K562 (cell line): ENCODE data around the gene MRPL54. TPM values are rescaled to one million over a fixed set of nuclear protein-coding genes. Genes with fewer than 3 reads are reported as not detected.

Source experiments
- ATAC-seq: fragments of 200-7000 bp; cut with Tn5 transposase; 3 replicates; pipeline ENCODE4 v1.9.1; 2020; ENCODE audit warnings: moderate library complexity
- BruUV-seq: library from RNA; stranded (reverse); fragments of 400-500 nt; replicated peaks from 2 replicates; lab custom pipeline; 2021; lab: Mats Ljungman, UMichigan
- CTCF ChIA-PET: fragments of 300-600 bp; formaldehyde crosslinking; extraction: SDS; loops from one replicate; lab custom pipeline; 2021; ENCODE audit warnings: low intra/inter-chr PET ratio; lab: Yijun Ruan, JAX
- POLR2A ChIA-PET: fragments of 300-600, 350-650 bp; sonication (Branson Sonifier 250); formaldehyde crosslinking; extraction: SDS; loops from one replicate; lab custom pipeline; 2021; ENCODE audit warnings: antibody characterized with exemption, inconsistent platforms; lab: Yijun Ruan, JAX
- DNase-seq, 4 experiments: peaks; one replicate each; pipeline versions ENCODE4 v3.0.0 to v3.0.0-alpha.2; 2011 to 2018; ENCODE audit warnings: low spot score in 3 of 4, mixed read lengths in 3 of 4; ENCODE audit errors: extremely low read depth in 1 of 4
- FAIRE-seq: peaks from 2 replicates; lab custom pipeline; 2011; peaks lifted over from hg19 to GRCh38; lab: Jason Lieb, UNC
- H2AFZ ChIP-seq: 2 replicates; pipeline ENCODE4 v1.6.0; 2011; ENCODE audit warnings: low read depth, low read length, control low read depth, inconsistent platforms
- H3K27ac ChIP-seq: fragments of 200-600 bp; 3 replicates; pipeline ENCODE4 v1.8.0; 2011; ENCODE audit warnings: low read depth, mild to moderate bottlenecking, control low read depth, inconsistent platforms, low read length, moderate library complexity, mixed read lengths; ENCODE audit errors: extremely low read depth
- H3K27me3 ChIP-seq, 2 experiments: fragments of 300-600 bp in 1 of 2; 2 replicates in 1 of 2; 3 replicates in 1 of 2; pipeline versions ENCODE4 v1.6.0 to v1.8.0; 2011; ENCODE audit warnings: inconsistent platforms in 2 of 2, low read length in 2 of 2, mild to moderate bottlenecking in 1 of 2, mixed read lengths in 1 of 2, moderate library complexity in 1 of 2; ENCODE audit not compliant: control insufficient read depth in 2 of 2, insufficient read depth in 2 of 2
- H3K36me3 ChIP-seq: fragments of 300-600 bp; 3 replicates; pipeline ENCODE4 v1.8.0; 2011; ENCODE audit warnings: mild to moderate bottlenecking, low read length, inconsistent platforms; ENCODE audit not compliant: control insufficient read depth, insufficient read depth
- H3K4me1 ChIP-seq, 2 experiments: fragments of 200-600 bp in 1 of 2; replicated peaks in 1 of 2; 2 replicates in 1 of 2; 3 replicates in 1 of 2; pipeline versions ENCODE4 v1.5.1 to v1.8.0; 2011; ENCODE audit warnings: inconsistent platforms in 2 of 2, low read length in 2 of 2, mild to moderate bottlenecking in 1 of 2, mixed read lengths in 1 of 2, moderate library complexity in 1 of 2; ENCODE audit not compliant: control insufficient read depth in 2 of 2, insufficient read depth in 2 of 2
- H3K4me2 ChIP-seq: 2 replicates; pipeline ENCODE4 v1.6.1; 2011; ENCODE audit warnings: low read length, control low read depth, inconsistent platforms, mixed read lengths; ENCODE audit not compliant: insufficient read depth
- H3K4me3 ChIP-seq: fragments of 200-600 bp; sonication (generic), shearing (Covaris generic); 2 replicates; pipeline ENCODE4 v1.5.1; 2016; ENCODE audit warnings: control low read depth, inconsistent platforms
- H3K79me2 ChIP-seq: fragments of 200-600 bp; 3 replicates; pipeline ENCODE4 v1.8.0; 2011; ENCODE audit warnings: low read length, inconsistent platforms; ENCODE audit not compliant: control insufficient read depth, insufficient read depth
- H3K9ac ChIP-seq, 2 experiments: 2 replicates each; pipeline versions ENCODE4 v1.6.0 to v1.6.1; 2011; ENCODE audit warnings: low read depth in 2 of 2, low read length in 2 of 2, control low read depth in 1 of 2, inconsistent platforms in 1 of 2, mild to moderate bottlenecking in 1 of 2, mixed read lengths in 1 of 2; ENCODE audit not compliant: insufficient read depth in 1 of 2
- H3K9me1 ChIP-seq: one replicate; pipeline ENCODE4 v1.6.0; 2011; ENCODE audit warnings: inconsistent platforms, mild to moderate bottlenecking, low read length, moderate library complexity; ENCODE audit not compliant: control insufficient read depth, insufficient read depth
- H3K9me3 ChIP-seq: replicated peaks from 2 replicates; pipeline ENCODE4 v1.5.1; 2011; ENCODE audit warnings: low read depth, low read length, inconsistent platforms; ENCODE audit not compliant: control insufficient read depth, insufficient read depth
- H4K20me1 ChIP-seq: replicated peaks from 2 replicates; pipeline ENCODE4 v1.6.1; 2011; ENCODE audit warnings: low read length, inconsistent platforms, mixed read lengths; ENCODE audit not compliant: control insufficient read depth, insufficient read depth
- BCOR ChIP-seq: fragments of 450-650 bp; IDR thresholded peaks from 2 replicates; pipeline ENCODE4 v1.6.1; 2016
- CBFA2T3 ChIP-seq: fragments of 450-650 bp; IDR thresholded peaks from 2 replicates; pipeline ENCODE4 v1.6.1; 2017
- CHD4 ChIP-seq: fragments of 200-600 bp; sonication (generic); IDR thresholded peaks from 3 replicates; pipeline ENCODE4 v1.6.1; 2012; ENCODE audit warnings: low read depth, mild to moderate bottlenecking, mixed read lengths, low read length, inconsistent platforms; ENCODE audit not compliant: insufficient read depth, insufficient replicate concordance, poor library complexity, severe bottlenecking
- JUN ChIP-seq, 2 experiments: sonication (generic) in 1 of 2; formaldehyde crosslinking in 1 of 2; IDR thresholded peaks; 2 replicates each; pipeline versions ENCODE4 v1.6.1 to v1.8.0; 2012 to 2022; ENCODE audit warnings: borderline replicate concordance in 2 of 2, mild to moderate bottlenecking in 2 of 2, improper control_type of control experiment in 1 of 2, low read depth in 1 of 2, low read length in 1 of 2, missing genetic modification reagents in 1 of 2
- KDM1A ChIP-seq, 2 experiments: fragments of 450-650 bp; IDR thresholded peaks; 2 replicates each; pipeline ENCODE4 v1.6.1; 2016; ENCODE audit warnings: mild to moderate bottlenecking in 2 of 2
- KLF6 ChIP-seq: fragments of 250-450 bp; sonication (Bioruptor Pico); IDR thresholded peaks from 2 replicates; pipeline ENCODE4 v1.4.0; 2020; ENCODE audit warnings: mild to moderate bottlenecking, moderate library complexity, borderline replicate concordance
- POLR2H ChIP-seq: IDR thresholded peaks from 2 replicates; pipeline ENCODE4 v1.6.1; 2016; ENCODE audit warnings: missing genetic modification characterization, low read depth, mild to moderate bottlenecking, control low read depth, missing compliant biosample characterization, moderate library complexity
- PTBP1 ChIP-seq: fragments of 200-400 bp; formaldehyde crosslinking; IDR thresholded peaks from 2 replicates; pipeline ENCODE4 v1.6.1; 2017; ENCODE audit warnings: low read depth, low read length
- YBX1 ChIP-seq: fragments of 450-650 bp; IDR thresholded peaks from 2 replicates; pipeline ENCODE4 v1.7.1; 2016; ENCODE audit warnings: mild to moderate bottlenecking
- ZFP1 ChIP-seq: fragments of 450-650 bp; formaldehyde crosslinking; IDR thresholded peaks from 2 replicates; pipeline ENCODE4 v1.4.0; 2020; ENCODE audit warnings: mild to moderate bottlenecking, mixed read lengths
- ZFP36 ChIP-seq: fragments of 150-350 bp; IDR thresholded peaks from 2 replicates; pipeline ENCODE4 v1.6.1; 2018; ENCODE audit warnings: low read length, low read depth; ENCODE audit not compliant: partially characterized antibody
- ZNF124 ChIP-seq: sonication (generic); formaldehyde crosslinking; IDR thresholded peaks from 2 replicates; pipeline ENCODE4 v1.8.1; 2022; ENCODE audit warnings: missing genetic modification reagents
- ZNF511 ChIP-seq: sonication (generic); formaldehyde crosslinking; IDR thresholded peaks from 2 replicates; pipeline ENCODE4 v1.8.0; 2022; ENCODE audit warnings: mild to moderate bottlenecking, missing genetic modification reagents
- WGBS: fragments of 100-300 bp; shearing (Covaris generic); methylation state at CpG from one replicate; pipeline ENCODE4 v1.1.6; 2016; ENCODE audit warnings: low coverage, mixed read lengths; ENCODE audit not compliant: insufficient coverage; ENCODE audit errors: missing lambda C conversion rate; 5-methylcytosine and 5-hydroxymethylcytosine counted together
- in situ Hi-C: fragments of 300-500 bp; cut with MboI; formaldehyde crosslinking; loops from 4 replicates; pipeline ENCODE4 v1.15.0; 2018; ENCODE audit warnings: inconsistent platforms, mixed read lengths
- intact Hi-C: fragments of 100-400 bp; cut with micrococcal nuclease; formaldehyde crosslinking; loops from 2 replicates; pipeline ENCODE4 v1.14.2; 2022
- polyA plus RNA-seq, 8 experiments: library from polyadenylated mRNA; depleted of rRNA in 4 of 8; stranded (reverse) in 5 of 8; unstranded in 3 of 8; fragments of >200 nt; fragmentation: Nextera tagmentation in 2 of 8; fragmentation: Illumina TruSeq in 1 of 8; extraction: Ambion mirVana in 2 of 8; extraction: Trizol in 1 of 8; gene quantifications; 2 replicates each; pipeline versions ENCODE4 v1.2.1 to v1.2.3, GENCODE V29; 2011 to 2014; ENCODE audit warnings: inconsistent platforms in 1 of 8, missing spikeins in 1 of 8
- total RNA-seq, 7 experiments: library from RNA; depleted of rRNA in 6 of 7; stranded (reverse); fragments of >200 nt in 6 of 7; fragmentation: Illumina TruSeq in 2 of 7; extraction: Trizol in 2 of 7; gene quantifications; 2 replicates each; pipeline versions ENCODE4 v1.2.1 to v1.2.3, GENCODE V29; 2011 to 2021; ENCODE audit warnings: low replicate concordance in 1 of 7
- TF ChIP-seq, protein P1 (sequence below): fragments of 250-450 bp; sonication (Bioruptor Pico); IDR thresholded peaks from 2 replicates; pipeline ENCODE4 v1.8.0; 2022; ENCODE audit warnings: inconsistent platforms
- TF ChIP-seq, protein P2 (sequence below): fragments of 450-650 bp; conservative IDR thresholded peaks from 2 replicates; pipeline ENCODE4 v1.6.1; 2016; ENCODE audit warnings: missing genetic modification characterization, low read depth, mild to moderate bottlenecking, control low read depth, missing compliant biosample characterization
- TF ChIP-seq, protein P3 (sequence below): IDR thresholded peaks from 2 replicates; pipeline ENCODE4 v1.6.1; 2014; ENCODE audit warnings: antibody characterized with exemption

MRPL54 gene
- total and polyA plus RNA-seq, 9 of the 15 experiments (the other 6 are each of a cell fraction or from before 2014, with no cell fraction given), result 3.5 to 120 (median 56.9) TPM

- H4K20me1 ChIP-seq, result no peaks in the 10 kb centered on the region
- no peaks in the 10 kb centered on the region for H3K9me1 ChIP-seq
- intact Hi-C loops (no loop called here), in situ Hi-C loops (no loop called here)
- no peaks in the 10 kb centered on the region for H3K27me3 ChIP-seq
- FAIRE-seq, result no peak
- H3K79me2 ChIP-seq, result no peaks in the 10 kb centered on the region
- H2AFZ ChIP-seq, result no peak overlapping the region
- no peak for DNase-seq
- no peak overlapping the region for H3K4me2 ChIP-seq
- peaks cover 0 to 63% of the 10 kb centered on the region in 2 experiments; a peak in 3 of 5 replicates for H3K4me1 ChIP-seq
- ChIA-PET CTCF (no interaction called here), POLR2A (interaction anchor here (0.6 to 5.9 kb wide), 2 partner anchors 8 to 214 kb away, joined by 3 to 48 read pairs; partner anchors contain the start of genes APBA3, EEF2 and MRPL54)
- ATAC-seq, result no peak
- H3K27ac ChIP-seq, result no peak overlapping the region
- peaks cover 21% of the 10 kb centered on the region; the same call in 1 of the 3 replicates for H3K36me3 ChIP-seq
- WGBS, result 53% methylated on average over 21 of the region's 35 CpGs
- no peak overlapping the region for H3K4me3 ChIP-seq
- BruUV-seq, result no TSS peak
- H3K9ac ChIP-seq, result peak overlapping the region in 1 of 2 experiments; percentile 71; a peak in 1 of 4 replicates
- no peaks in the 10 kb centered on the region for H3K9me3 ChIP-seq
- TF ChIP-seq, protein P1, sequence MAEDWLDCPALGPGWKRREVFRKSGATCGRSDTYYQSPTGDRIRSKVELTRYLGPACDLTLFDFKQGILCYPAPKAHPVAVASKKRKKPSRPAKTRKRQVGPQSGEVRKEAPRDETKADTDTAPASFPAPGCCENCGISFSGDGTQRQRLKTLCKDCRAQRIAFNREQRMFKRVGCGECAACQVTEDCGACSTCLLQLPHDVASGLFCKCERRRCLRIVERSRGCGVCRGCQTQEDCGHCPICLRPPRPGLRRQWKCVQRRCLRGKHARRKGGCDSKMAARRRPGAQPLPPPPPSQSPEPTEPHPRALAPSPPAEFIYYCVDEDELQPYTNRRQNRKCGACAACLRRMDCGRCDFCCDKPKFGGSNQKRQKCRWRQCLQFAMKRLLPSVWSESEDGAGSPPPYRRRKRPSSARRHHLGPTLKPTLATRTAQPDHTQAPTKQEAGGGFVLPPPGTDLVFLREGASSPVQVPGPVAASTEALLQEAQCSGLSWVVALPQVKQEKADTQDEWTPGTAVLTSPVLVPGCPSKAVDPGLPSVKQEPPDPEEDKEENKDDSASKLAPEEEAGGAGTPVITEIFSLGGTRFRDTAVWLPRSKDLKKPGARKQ (CRISPR knock-in tag), result no peak
- no peak for TF ChIP-seq YBX1
- TF ChIP-seq JUN (IDR thresholded peaks at IDR 0.05; ENCODE audit: borderline replicate concordance, low read depth, low read length), result no peak
- no peak for TF ChIP-seq JUN (CRISPR knock-in tag; IDR thresholded peaks at IDR 0.05; ENCODE audit: borderline replicate concordance)
- TF ChIP-seq ZFP36, result peak; percentile 97
- no peak for TF ChIP-seq KLF6 (CRISPR knock-in tag)
- TF ChIP-seq KDM1A (IDR thresholded peaks at IDR 0.05), result peak; percentile 33 to 43; a peak in 1 of 4 replicates
- no peak for TF ChIP-seq ZNF511 (CRISPR knock-in tag)
- TF ChIP-seq CBFA2T3, result no peak
- peak; percentile 31 for TF ChIP-seq CHD4
- TF ChIP-seq ZNF124 (CRISPR knock-in tag), result no peak
- TF ChIP-seq BCOR, result peak; percentile 82
- TF ChIP-seq PTBP1, result no peak
- TF ChIP-seq, protein P2, sequence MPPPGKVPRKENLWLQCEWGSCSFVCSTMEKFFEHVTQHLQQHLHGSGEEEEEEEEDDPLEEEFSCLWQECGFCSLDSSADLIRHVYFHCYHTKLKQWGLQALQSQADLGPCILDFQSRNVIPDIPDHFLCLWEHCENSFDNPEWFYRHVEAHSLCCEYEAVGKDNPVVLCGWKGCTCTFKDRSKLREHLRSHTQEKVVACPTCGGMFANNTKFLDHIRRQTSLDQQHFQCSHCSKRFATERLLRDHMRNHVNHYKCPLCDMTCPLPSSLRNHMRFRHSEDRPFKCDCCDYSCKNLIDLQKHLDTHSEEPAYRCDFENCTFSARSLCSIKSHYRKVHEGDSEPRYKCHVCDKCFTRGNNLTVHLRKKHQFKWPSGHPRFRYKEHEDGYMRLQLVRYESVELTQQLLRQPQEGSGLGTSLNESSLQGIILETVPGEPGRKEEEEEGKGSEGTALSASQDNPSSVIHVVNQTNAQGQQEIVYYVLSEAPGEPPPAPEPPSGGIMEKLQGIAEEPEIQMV, result no peak
- TF ChIP-seq, protein P3, sequence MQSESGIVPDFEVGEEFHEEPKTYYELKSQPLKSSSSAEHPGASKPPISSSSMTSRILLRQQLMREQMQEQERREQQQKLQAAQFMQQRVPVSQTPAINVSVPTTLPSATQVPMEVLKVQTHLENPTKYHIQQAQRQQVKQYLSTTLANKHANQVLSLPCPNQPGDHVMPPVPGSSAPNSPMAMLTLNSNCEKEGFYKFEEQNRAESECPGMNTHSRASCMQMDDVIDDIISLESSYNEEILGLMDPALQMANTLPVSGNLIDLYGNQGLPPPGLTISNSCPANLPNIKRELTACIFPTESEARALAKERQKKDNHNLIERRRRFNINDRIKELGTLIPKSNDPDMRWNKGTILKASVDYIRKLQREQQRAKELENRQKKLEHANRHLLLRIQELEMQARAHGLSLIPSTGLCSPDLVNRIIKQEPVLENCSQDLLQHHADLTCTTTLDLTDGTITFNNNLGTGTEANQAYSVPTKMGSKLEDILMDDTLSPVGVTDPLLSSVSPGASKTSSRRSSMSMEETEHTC, result no peak
- no peak for TF ChIP-seq ZFP1
- no peak for TF ChIP-seq POLR2H (tag)
Measured at GRCh38 chr19:3771000-3771905, 8.8 kb downstream of the MRPL54 start.
